ENCODE results near the gene C22orf39.
"Not testable (repeated sequence)": the region's sequence is repeated elsewhere in the genome, so short reads cannot be mapped to it uniquely, and the experiment has no call there.

The C22orf39 gene

DNA sequence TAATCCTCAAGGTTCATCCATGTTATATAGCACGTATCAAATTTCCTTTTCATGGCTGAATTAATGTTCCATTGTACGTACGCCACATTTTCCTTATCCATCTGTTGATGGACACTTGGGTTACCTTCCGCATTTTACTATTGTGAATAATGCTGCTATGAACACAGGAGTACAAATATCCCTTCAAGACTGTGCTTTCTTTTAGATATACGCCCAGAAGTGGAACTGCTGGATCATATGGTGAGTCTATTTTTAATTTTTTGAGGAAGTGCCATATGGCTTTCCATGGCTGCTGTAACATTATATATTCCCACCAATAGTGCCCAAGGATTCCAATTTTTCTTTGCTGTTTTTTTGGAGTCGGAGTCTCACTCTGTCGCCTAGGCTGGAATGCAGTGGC, 9.2 kb downstream of the C22orf39 start:
- no peak for DNase-seq (ENCODE audit: low read depth)
- TF ChIP-seq, protein P1, sequence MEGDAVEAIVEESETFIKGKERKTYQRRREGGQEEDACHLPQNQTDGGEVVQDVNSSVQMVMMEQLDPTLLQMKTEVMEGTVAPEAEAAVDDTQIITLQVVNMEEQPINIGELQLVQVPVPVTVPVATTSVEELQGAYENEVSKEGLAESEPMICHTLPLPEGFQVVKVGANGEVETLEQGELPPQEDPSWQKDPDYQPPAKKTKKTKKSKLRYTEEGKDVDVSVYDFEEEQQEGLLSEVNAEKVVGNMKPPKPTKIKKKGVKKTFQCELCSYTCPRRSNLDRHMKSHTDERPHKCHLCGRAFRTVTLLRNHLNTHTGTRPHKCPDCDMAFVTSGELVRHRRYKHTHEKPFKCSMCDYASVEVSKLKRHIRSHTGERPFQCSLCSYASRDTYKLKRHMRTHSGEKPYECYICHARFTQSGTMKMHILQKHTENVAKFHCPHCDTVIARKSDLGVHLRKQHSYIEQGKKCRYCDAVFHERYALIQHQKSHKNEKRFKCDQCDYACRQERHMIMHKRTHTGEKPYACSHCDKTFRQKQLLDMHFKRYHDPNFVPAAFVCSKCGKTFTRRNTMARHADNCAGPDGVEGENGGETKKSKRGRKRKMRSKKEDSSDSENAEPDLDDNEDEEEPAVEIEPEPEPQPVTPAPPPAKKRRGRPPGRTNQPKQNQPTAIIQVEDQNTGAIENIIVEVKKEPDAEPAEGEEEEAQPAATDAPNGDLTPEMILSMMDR (conservative IDR thresholded peaks at IDR 0.05; ENCODE audit: control insufficient read depth, insufficient read depth, low read depth, low read length), result no peak
- no peak overlapping the region for H3K4me3 ChIP-seq (ENCODE audit: control insufficient read depth, low read depth, low read length)

DNA sequence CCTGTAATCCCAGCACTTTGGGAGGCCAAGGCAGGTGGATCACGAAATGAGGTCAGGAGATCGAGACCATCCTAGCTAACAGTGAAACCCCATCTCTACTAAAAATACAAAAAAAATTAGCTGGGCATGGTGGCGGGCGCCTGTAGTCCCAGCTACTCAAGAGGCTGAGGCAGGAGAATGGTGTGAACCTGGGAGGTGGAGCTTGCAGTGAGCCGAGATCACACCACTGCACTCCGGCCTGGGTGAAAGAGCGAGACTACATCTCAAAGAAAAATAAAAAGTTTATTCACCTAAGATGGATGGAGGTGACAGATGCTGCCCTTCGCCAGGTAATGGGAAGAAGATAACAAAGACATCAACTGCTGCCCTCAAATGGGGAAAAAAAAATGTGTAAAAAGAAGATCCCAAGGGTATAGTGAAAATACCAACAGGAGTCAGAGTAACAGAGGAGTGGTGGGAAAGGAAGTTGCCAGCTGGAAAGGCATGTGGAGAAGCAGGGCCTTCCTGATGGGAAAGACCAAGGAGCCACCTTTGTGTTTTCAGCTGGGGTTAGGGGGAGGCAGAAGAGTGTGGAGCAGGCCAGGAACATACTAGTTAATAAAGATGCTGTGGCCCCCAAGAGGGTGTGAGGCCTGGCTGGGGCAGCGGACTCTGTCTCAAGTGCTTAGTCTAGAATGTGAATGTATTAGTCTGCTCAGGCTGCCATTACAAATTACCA, 10.9 kb downstream of the C22orf39 start:
- not testable (repeated sequence) for DNase-seq (ENCODE audit: low read depth); H3K4me3 ChIP-seq (ENCODE audit: control insufficient read depth, low read depth, low read length)

DNA sequence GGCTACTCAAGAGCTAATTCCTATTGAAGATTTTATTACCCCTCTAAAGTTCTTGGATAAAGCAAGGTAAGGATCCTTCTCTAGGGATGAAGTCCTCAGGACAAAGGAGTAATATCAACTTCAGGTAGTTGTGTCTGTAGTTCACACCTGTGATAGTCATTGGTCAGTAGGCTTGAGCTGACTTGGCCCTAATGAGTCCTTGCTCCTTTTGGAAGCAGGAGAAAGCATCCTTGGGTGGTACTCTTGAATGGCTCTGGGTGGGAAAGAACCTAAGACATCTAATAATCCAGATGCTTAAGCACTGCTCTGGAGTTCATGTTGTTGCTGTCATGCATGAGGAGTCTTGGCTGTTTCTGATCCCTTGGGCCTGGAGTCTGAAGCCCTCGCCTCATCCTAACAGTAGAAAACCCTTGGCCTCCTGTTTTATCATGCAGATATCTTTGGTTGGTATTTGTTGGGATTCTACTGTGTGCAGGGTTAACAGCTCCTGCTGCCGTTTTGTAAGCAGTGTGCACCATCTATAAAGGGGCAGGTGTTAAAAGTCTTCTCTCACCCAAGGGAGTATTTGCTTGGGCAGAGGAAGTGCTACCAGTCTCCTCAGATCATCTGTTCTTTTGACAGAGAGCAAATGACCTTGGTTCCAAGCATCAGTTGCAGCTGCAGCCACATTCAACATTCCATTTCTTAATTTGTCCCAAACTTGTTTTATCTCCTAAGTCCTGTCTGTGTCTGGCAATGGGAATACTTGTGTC, 12.5 kb downstream of the C22orf39 start:
- TF ChIP-seq, protein P1 (conservative IDR thresholded peaks at IDR 0.05; ENCODE audit: control insufficient read depth, insufficient read depth, low read depth, low read length), result no peak
- no peak overlapping the region for H3K4me3 ChIP-seq (ENCODE audit: control insufficient read depth, low read depth, low read length)

GRCh38 chr22:19434401-19434800, 13.1 kb downstream of the C22orf39 start:
- DNase-seq (ENCODE audit: low read depth), result peak; percentile 52
- H3K4me3 ChIP-seq (ENCODE audit: control insufficient read depth, low read depth, low read length), result no peak overlapping the region
- TF ChIP-seq, protein P1 (conservative IDR thresholded peaks at IDR 0.05; ENCODE audit: control insufficient read depth, insufficient read depth, low read depth, low read length), result no peak

More for the DNA sequence above, 12.5 kb downstream of the C22orf39 start:
- no peak for DNase-seq (ENCODE audit: low read depth)

- DNase-seq (ENCODE audit: low read depth), result peak; percentile 92
- TF ChIP-seq, protein P1 (conservative IDR thresholded peaks at IDR 0.05; ENCODE audit: control insufficient read depth, insufficient read depth, low read depth, low read length), result no peak
- H3K4me3 ChIP-seq (ENCODE audit: control insufficient read depth, low read depth, low read length), result peak within 1 kb of the TSS; percentile 88
Observed at GRCh38 chr22:19432133-19432851, 15.2 kb downstream of the C22orf39 start, which contains the start of gene MRPL40. MRPL40 (plus strand) TSS chr22:19432545; CDS start chr22:19432555, 10 bp downstream.

DNA sequence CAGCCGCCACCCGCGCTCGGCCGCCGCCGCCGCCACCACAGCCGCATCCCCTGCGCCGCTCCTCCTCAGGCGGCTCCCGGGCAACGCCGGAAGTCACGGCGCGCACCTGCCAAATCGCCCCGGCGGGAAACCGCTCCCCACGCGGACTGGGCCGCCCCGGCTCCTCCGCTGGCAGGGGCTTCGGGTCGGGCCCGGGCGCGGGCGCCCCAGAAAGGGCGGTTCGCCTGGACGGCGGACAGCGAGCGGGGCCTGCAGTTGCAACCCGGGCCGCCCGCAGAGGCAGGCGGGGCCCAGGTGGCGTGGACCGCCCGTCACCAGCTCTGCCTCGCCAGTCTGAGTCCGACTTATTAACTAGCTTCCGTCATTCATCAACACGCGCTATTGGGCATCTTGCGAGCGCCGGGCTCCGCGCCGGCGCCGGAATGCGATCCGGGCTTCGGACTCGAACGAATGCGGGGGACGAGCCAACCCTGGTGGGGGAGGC, 15.8 kb downstream of the C22orf39 start, which contains the start of gene HIRA:
HIRA (minus strand) TSS at position 85 of the 484 bp plus-strand sequence. CDS start 257 bp downstream, outside the sequence.
- TF ChIP-seq, protein P1 (conservative IDR thresholded peaks at IDR 0.05; ENCODE audit: control insufficient read depth, insufficient read depth, low read depth, low read length), result no peak
- peak within 1 kb of the TSS; percentile 88 for H3K4me3 ChIP-seq (ENCODE audit: control insufficient read depth, low read depth, low read length)
- peak; percentile 69 for DNase-seq (ENCODE audit: low read depth)

All from fibroblast of mammary gland (primary cell).